SU-DHL-6 (cell line): ENCODE data around the gene DUSP28.

Source experiments
- EZH2phosphoT487 ChIP-seq: fragments of 200-600 bp; sonication (generic), shearing (Covaris generic); conservative IDR thresholded peaks from 2 replicates; pipeline ENCODE4 v1.6.1; 2018; ENCODE audit warnings: mild to moderate bottlenecking, antibody characterized with exemption, low read length, moderate library complexity, mixed read lengths
- TF ChIP-seq, protein P1 (sequence below): fragments of 200-600 bp; sonication (generic); IDR thresholded peaks from one replicate; pipeline ENCODE4 v1.5.1; 2017; ENCODE audit warnings: antibody characterized with exemption, mild to moderate bottlenecking, low read length, moderate library complexity; ENCODE audit not compliant: insufficient read depth, poor library complexity, severe bottlenecking

DNA sequence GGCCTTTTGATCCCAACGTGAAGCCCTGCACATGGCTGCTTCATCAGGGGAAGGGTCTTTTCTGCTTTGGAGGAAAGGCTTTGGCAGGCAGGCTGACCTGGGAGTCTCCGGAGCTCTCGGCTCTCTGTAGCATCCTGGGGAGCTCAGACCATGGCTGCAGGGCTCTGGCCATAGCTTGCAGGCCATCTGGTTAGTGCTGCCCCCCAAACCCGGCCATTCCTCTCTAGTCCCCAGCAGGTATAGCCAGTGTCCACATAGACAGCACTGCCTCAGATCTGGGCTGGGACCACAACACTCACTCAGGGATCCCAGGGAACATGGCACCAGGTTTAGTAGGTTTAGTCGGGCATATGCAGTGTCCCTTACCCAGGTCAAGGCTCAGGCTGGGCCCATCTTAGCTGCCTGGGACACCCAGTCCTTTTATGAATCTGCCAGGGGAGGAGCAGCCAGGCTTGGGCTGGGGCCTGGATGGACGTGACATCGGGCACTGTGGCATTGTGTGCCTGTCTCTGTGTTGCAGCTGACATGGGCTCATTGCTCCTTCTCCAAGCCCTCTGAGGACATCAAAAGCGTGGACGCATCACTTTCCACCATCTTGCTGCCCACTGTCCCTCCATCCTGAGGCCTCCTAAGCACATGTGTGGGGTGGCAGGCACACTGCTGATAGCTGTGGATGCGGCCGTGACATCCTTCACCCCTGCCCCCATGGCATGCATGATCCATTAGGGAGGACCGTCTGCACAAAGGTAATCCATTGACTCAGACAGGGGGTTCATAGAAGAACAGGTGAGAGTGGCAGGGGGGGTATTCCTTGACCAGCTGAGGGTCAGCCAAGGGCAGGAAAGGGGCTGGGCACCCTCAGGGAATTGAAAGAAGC lies 45.9 kb downstream of the DUSP28 start:
- TF ChIP-seq, protein P1, sequence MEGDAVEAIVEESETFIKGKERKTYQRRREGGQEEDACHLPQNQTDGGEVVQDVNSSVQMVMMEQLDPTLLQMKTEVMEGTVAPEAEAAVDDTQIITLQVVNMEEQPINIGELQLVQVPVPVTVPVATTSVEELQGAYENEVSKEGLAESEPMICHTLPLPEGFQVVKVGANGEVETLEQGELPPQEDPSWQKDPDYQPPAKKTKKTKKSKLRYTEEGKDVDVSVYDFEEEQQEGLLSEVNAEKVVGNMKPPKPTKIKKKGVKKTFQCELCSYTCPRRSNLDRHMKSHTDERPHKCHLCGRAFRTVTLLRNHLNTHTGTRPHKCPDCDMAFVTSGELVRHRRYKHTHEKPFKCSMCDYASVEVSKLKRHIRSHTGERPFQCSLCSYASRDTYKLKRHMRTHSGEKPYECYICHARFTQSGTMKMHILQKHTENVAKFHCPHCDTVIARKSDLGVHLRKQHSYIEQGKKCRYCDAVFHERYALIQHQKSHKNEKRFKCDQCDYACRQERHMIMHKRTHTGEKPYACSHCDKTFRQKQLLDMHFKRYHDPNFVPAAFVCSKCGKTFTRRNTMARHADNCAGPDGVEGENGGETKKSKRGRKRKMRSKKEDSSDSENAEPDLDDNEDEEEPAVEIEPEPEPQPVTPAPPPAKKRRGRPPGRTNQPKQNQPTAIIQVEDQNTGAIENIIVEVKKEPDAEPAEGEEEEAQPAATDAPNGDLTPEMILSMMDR = no peak
- TF ChIP-seq EZH2phosphoT487 = no peak
